Fibroblast of skin of back (primary cell): Measurements from ENCODE around the gene PSMA5.
A peak's percentile ranks its signal among the peaks of the same experiment; 100 is the strongest.
"Not testable (repeated sequence)": the region's sequence is repeated elsewhere in the genome, so short reads cannot be mapped to it uniquely, and the experiment has no call there.

Experiments
- DNase-seq: peaks from one replicate; pipeline ENCODE4 v3.0.0-alpha.2; 2013

The PSMA5 gene

GRCh38 chr1:109432336-109432735 is 6.1 kb upstream of the PSMA5 start:
- DNase-seq = no peak

DNA sequence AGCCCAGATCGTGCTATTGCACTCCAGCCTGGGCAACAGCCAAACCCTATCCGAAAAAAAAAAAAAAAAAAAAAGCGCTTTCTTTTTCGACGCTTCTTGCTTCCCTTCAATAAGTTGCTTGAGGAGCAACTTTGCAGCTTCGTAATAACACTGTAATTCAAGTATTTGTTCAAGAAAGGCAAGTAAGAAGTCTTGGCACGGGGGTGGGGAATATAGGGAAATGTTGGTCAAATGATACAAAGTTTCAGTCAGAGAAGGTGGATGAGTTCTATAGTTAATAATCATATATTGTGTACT is 871 bp upstream of the PSMA5 start:
- DNase-seq = no peak

DNA sequence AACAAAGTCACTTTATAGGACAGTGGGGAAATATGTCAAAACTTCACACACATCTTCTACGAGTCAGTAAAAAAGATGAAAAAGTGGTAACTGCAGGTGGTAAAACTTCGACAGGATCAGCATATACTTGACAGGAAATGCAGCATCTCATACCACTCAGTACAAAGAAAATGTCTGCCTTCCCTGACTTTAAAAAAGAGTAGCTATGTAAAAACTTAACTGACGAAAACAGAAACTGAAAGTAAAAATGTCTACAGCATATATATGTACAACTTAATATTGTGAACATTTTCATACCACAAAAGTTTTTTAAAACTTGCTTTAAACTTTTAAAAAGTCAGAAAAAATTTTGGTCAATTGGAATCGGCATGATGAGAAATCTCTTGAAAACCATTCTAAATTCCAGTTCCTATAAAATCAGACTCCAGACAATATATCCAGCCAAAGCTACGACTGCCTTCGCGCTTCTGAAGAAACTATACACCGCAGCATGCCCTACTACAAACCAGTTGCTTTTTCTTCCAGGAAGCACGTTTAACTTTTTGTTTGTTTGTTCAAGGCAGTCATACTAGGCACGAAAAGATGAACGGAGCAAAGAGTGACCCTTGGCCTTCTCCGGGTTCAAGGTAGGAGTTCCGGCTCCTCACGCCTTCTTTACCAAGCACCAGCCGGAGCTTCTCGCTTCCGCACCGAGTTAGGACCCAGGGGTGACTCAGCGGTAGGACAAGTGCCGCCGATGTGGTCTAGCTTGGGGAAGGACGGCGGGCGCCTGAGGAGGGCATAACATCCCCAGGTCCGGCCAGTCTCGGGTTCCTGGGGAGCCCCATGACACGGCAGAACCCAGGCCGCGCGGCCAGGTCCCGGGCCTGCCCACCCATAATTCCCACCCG is 612 bp downstream of the PSMA5 start:
- DNase-seq = peak; percentile 56

- DNase-seq = no peak
Measured at GRCh38 chr1:109423498-109423897, 2.8 kb downstream of the PSMA5 start.

GRCh38 chr1:109412551-109412950 is 13.7 kb downstream of the PSMA5 start:
- DNase-seq = no peak

DNA sequence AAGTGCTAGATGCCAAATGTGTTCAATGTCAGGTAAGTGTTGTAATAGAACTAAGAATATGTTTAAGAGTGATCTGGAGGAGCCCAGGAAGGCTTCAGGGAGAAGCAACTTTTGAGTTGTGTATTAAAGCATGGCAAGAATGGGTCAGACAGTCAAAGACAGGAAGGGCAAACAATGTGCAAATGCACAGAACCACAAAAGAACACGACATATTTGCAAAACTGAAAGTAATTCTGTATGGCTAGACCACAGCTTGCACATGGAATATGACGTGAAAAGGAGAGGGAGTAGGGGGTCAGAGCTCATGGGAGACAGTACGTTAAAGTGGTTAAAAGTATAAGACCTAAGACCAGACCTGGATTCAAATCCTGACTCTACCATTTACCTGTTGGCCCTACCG is 21.4 kb downstream of the PSMA5 start:
- no peak for DNase-seq

- no peak for DNase-seq
Measured at GRCh38 chr1:109402025-109402424, 24.2 kb downstream of the PSMA5 start.

DNA sequence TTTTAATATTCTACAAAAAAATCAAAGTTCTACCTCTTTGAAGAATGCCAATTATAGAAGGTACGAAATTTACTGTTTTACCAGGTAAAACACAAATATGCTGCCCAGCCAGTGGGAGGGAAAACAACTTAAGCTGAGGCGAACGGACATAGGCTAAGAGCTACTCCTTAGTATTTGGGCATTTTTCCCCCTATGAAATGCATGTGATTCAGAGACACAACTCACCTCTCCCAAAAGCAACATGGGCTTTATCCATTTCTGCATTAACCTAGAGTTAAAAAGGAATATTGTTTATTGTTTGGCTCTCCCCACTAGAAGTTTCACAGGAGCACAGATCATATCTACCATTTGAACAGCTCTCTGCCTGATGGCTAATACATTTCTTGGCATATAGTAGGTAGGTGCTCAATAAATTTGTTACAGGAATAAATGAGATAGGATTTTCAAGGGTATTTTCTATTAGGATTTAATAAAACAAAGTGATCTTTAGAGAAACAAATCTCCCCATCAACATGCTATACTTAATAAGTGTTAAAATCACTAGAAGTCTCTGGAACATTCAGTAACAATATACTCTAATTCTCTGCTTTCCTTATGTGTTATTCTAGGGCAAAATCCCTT is 26.1 kb downstream of the PSMA5 start:
- no peak for DNase-seq

- DNase-seq = peak; percentile 67
Measured at GRCh38 chr1:109399326-109399957, 26.8 kb downstream of the PSMA5 start.

GRCh38 chr1:109398343-109399225 is 27.7 kb downstream of the PSMA5 start:
- no peak for DNase-seq

GRCh38 chr1:109397581-109398342 is 28.5 kb downstream of the PSMA5 start, which contains the start of gene SORT1:
Gene SORT1 (minus strand): TSS chr1:109397918. CDS start chr1:109397892, 26 bp downstream.
- peak; percentile 94 for DNase-seq

DNA sequence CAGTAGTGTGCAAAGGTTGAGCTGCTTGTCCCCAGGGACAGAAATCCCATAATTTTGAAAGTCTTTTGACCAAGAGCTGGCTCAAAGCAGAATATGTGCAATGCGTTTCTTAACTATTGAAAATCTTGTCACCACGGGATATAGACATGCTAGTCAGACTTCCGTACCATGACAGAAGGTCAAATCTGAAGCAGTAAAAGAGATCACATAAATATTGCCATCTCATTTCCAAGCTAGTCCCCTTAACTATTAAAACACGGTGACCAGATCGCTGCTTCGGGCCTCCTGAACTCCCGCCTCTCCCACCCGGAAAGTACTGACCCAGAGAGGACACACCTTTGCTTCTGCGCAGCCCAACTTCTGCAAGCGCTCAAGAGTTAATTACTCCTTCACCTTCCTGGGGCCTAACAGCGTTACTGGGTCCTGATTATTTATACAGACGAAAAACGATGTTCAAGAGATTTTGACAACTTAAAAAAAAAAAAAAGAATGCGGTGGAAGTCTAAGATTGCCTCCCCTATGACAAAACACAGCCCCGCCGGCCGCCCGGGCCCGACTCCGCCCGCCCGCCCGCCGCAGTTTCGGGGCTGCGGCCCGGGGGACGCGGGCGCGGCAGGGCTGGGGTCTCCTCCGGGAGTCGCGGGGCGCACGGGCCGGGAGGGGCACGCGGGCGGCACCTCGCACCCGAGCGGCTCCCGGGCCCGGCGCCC is 29.2 kb downstream of the PSMA5 start:
- no peak for DNase-seq

DNA sequence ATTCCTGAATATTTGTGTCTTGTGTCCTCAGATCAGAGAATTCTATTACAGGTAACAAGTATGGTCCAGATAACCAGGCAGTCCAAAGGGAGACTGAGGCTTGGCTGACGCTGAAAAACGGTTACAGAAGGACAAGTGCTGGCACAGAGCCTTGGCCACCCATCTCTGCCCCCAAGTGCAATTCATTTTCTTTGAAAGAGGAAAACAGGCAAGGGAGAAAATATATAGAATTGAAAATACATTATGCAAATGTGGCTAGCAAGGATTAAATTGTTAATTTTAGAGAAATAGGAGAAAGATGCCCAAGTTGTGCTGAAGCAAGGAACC is 29.8 kb downstream of the PSMA5 start:
- DNase-seq = no peak

GRCh38 chr1:109395602-109396512 is 30.4 kb downstream of the PSMA5 start:
- peak; percentile 86 for DNase-seq

DNA sequence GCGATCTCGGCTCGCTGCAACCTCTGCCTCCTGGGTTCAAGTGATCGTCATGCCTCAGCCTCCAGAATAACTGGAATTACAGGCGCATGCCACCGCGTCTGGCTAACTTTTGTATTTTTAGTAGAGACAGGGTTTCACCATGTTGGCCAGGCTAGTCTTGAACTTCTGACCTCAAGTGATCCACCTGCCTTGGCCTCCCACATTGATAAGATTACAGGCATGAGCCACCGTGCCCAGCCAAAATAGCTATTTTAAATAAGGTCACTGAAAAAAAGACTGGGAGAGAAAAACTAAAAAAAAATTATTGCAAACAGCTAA is 31.0 kb downstream of the PSMA5 start:
- not testable (repeated sequence) for DNase-seq

- no peak for DNase-seq
Measured at GRCh38 chr1:109394591-109395281, 31.5 kb downstream of the PSMA5 start.

DNA sequence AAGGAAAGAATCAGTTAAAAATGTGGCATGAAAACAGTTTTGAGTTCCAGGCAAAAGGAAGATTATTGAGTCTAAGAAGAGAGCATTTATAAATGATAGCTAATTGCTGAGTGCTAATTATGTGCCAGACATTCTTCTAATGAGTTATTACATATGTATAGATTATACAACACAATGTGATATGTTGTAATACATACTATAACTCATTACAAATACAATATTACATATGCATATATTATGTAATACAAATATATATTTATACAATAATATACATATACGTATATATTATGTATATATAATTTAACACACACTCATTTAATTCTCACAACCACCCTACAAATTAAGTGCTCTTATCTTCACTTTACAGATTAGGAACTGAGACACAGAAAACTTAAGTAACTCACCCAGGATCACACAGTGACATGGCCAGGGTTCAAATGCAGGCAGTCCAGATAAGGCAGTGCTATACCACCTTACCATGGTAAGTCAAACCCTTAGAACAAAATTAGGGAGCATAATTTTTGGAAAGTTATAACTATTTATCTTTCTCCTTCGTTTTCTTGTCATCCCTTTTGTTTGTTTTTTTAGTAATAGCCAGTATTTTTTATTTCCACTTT is 32.5 kb downstream of the PSMA5 start:
- no peak for DNase-seq

DNA sequence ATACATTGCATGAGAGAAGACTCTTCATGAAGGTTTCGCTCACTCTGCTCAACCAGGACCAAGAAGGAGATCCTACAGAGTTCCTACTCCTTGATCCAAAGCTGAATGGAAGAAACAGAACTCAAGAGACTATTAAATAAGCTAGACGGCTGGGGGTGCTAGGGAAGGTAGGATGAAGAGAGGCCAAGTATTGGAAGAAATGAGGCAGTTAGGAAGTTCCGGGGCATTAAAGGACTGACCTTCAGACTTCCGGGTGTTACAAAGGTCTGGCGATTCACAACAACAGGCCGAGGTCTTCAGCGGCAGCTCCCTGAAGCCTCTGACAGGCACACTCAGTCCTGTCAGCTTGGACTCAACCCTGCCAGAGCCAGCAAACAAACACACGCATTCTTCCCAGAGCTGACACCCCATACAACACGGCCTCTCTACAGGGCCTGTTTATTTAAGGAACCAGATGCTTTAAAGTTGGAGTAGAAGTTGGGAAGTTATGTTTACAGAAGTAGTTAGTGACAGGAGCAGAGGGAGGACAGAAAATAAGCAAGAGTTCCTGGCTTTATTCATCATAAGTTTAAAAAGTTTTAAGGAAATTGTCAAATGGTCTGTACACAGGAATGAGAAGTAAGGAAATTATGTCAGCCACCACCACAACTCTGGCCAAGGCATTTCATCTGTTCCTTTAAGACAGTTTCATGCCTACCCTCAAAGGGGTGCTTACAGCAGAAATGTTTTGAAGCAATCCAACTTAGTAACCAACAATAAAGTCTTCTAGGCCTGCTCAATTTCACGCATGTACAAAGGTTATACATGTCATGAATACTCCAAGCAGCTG is 33.2 kb downstream of the PSMA5 start:
- peak; percentile 67 for DNase-seq
